HG03439 (cell line): ENCODE results near the gene LRRTM1.

Source experiments
- ATAC-seq: cut with Tn5 transposase; IDR thresholded peaks from one replicate; pipeline ENCODE4 v1.9.1; 2021; ENCODE audit warnings: mild to moderate bottlenecking, moderate library complexity; ENCODE audit not compliant: unreplicated experiment

LRRTM1 gene

DNA sequence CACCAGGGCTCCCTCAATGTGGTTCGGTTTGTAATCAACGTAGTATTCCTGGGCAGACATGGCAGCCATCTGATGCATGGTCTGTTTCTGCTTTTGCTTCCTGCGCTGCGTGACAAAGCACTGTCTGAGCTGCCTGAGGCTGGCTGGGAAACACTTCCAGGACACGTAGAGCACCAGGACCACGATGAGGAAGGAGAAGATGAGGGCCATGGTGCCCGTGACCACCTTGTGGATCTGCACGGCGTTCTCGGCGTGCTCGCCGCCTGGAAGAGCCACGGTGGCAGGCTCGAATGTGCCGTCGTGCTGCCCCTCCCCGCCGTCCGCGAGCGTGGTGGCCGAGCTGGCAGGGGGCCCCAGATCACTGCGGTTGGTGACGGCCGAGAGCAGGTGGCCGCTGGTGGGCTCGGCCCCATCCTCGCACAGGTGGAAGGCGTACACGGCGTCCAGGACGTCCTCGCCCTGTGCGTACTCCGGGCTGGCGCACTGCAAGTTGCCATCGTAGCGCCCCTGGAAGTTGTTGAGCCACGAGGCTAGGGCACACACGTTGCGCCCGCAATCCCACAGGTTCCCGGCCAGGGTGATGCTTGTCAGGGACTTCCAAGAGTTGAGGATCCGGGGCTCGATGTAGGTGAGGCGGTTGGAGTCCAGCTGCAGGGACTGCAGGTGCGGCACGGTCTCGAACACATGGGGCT is 2.1 kb downstream of the LRRTM1 start:
- no peak for ATAC-seq

- no peak for ATAC-seq
Observed at GRCh38 chr2:80302001-80302313, 2.6 kb downstream of the LRRTM1 start.

DNA sequence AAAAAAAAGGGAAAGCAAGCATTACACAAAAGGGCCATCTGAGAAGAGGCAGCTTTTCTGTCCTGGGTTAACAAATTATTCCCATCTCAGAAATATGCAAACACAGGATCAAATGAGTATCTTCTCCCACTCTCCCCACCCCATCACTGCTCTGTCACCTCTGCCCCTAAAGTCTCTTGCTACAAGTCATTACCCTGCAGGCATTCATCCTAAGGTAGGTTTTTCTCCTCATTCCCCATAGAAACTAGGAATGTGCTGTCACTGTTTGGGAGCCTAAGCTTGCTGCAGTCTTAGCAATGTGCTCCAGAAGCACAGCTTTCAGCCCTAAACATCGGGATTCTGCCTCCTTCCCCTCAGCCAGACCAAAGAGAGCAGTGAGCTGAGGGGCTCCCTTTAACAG is 3.6 kb downstream of the LRRTM1 start:
- ATAC-seq = no peak

GRCh38 chr2:80300346-80300745 is 4.2 kb downstream of the LRRTM1 start:
- ATAC-seq = no peak

GRCh38 chr2:80299661-80300060 is 4.9 kb downstream of the LRRTM1 start:
- ATAC-seq = no peak

DNA sequence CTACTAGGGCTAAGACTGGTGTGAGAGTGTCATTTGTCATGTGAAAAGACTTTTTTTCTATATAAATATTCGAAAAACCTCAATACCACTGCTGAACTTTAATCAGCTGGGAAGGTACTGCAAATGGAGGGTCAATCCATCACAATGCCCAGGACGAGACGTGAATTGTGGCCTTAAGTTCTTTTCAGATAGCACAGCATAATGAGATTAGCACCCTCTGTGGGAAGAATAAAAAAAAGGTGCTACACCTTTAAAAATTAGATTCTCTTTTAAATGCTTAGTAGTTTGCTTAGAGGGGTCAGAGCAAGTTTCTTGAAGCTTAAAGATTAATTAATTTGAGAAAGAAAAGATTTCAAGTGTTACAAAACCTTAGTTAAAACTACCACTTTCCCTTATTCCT is 5.6 kb downstream of the LRRTM1 start:
- ATAC-seq = no peak

- ATAC-seq = no peak
Observed at GRCh38 chr2:80293039-80293438, 11.5 kb downstream of the LRRTM1 start.

DNA sequence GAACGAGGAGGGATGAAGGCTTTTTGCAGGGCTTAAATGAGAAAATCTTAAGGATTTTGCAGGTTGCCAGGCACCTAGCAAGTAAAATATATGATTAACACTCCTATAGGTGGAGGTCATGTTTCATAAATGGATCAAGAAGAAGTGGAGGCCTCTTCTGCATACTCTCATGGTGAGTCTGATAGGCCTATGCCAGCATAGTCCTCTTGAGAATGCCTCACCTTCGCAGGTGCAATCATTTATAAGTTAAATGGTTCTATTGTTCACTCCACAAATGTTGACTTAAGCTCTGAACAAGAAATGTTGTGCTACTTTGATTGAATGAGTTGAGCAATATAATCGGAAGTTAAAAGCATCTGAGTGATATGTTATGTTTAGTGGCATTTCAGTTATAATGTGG is 12.1 kb downstream of the LRRTM1 start:
- no peak for ATAC-seq

GRCh38 chr2:80291656-80292055 is 12.9 kb downstream of the LRRTM1 start:
- ATAC-seq = no peak

DNA sequence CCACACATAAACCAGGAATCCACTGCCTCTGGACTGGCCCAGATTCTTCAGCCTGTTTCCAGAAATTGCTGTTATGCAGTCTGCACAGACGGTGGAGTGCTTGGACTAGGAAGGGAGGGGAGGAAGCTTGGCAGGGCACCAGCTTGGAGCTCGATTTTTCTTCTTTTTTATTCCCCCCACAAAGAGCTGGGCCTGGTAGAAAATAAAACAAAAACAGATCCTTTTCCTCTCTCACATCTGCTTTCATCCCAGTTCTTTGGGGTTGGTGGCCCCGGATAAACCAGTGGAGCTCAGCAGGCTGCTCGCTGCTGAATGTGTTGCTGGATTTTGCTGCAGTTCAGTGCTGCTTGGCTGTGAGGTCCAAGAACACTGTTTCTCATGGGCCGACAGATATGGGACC is 16.0 kb downstream of the LRRTM1 start:
- ATAC-seq = no peak

DNA sequence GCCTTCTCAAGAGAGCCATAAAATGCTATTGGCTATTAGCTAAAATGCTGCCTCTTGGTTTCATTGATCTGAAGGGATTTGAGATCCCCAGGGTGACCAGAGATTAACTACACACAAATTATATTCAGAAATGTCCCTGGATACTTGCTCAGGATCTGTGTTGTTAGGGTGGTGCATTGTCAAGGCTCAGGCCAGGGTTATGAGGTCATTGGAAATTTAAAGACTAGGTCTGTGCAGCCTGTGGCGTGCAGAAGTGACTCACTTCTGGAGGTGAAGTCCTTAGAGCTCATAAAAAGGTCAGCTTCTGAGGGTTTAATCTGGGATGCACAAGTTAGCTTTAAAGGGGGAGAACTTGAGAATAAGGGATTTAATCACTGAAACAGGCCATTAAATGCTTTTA is 23.5 kb downstream of the LRRTM1 start:
- ATAC-seq = no peak

- ATAC-seq = no peak
Observed at GRCh38 chr2:80280598-80280997, 24.0 kb downstream of the LRRTM1 start.

- ATAC-seq = no peak
Observed at GRCh38 chr2:80269806-80270205, 34.7 kb downstream of the LRRTM1 start.

DNA sequence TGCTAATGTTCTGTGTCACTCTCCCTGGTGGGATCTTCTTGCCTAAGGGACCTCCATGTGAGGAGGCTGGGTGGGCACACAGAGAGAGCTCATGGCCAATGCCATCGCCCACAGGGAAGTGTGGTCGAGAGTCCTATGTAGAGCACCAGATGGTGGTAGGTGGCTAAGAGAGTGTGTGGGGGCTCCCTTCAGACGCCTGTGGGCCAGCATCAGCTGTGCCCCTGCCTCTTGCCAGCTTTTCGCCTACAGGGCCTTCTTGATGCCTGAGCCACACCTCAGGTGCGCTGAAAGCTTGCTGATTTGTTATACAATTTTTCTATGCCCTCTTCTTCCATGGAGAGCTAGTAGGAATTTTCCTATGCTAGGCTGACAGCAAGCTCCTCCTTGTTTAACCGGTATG is 38.3 kb downstream of the LRRTM1 start:
- ATAC-seq = no peak

- ATAC-seq = no peak
Observed at GRCh38 chr2:80259292-80259691, 45.3 kb downstream of the LRRTM1 start.

DNA sequence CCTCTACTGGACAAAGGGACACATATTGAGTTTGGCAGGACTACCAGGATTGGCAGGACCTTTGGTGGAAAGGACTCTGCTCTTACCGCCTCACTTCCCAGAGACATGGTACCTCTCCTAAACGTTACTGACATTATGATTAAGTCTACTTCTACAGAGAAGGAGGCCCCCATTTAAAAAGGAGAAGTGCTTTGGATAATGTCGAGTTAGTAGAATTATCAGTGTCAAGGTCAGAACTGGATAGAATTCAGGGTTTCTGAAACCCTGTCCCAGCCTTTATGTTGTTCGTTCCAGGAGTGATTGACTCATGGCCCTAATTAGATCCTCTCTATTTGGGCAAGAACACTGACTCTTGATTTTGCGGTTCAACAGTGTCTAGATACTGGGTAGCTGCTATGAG is 45.8 kb downstream of the LRRTM1 start:
- ATAC-seq = no peak

- ATAC-seq = no peak
Observed at GRCh38 chr2:80258341-80258740, 46.2 kb downstream of the LRRTM1 start.

GRCh38 chr2:80257450-80257849 is 47.1 kb downstream of the LRRTM1 start:
- no peak for ATAC-seq

GRCh38 chr2:80256782-80257167 is 47.8 kb downstream of the LRRTM1 start:
- ATAC-seq = no peak

DNA sequence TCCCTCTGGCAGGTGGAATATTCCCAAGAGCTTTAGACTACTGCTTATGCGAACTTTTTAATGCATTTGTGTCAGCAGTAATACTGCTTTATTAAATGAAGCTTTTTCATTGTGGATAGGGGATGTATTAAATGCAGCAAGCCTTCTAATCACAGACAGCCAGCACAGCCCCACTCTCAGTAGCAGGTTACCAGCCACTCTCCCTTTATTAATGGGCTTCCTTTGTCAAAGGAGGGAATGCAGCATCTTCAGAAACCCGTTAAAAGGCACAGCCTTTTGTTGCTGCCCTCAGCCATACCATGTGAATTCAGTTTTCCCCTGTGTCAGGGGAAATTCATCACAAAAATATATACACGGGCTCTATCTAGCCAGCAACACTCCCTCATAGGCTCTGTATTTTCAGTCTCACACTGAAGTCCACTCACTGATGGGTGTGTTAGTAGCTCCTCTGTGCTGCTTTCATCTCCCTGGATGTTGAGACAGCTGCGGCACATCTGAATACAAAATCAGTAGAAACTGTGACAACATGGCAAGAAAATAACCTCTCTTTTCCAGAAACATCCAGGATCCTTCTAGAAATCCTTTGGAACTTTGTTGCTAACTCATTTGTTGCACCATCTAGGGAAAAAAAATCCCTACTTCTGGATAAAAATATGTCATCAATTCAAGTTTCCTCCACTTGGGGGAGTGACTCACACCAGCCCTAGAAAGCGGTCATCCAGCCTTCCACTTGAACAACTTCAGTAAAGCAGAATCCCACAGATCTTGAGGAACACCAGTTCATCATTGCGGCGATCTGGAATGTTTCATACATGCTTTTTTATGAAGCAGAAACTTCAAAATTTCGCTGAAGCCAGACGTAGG is 48.4 kb downstream of the LRRTM1 start:
- ATAC-seq = no peak

GRCh38 chr2:80252294-80252986 is 52.1 kb downstream of the LRRTM1 start:
- no peak for ATAC-seq
